ENCODE data around the gene SMIM43. TPM values are rescaled to one million over a fixed set of nuclear protein-coding genes. Genes with fewer than 3 reads are reported as not detected.
A peak's percentile ranks its signal among the peaks of the same experiment; 100 is the strongest.
"Not testable (repeated sequence)": the region's sequence is repeated elsewhere in the genome, so short reads cannot be mapped to it uniquely, and the experiment has no call there.

Gene SMIM43
- polyA plus RNA-seq, 1 experiment: 7.4 TPM

GRCh38 chr4:121733942-121734341 lies 31.0 kb downstream of the SMIM43 start:
- TF ChIP-seq CTCF (IDR thresholded peaks at IDR 0.05; ENCODE audit: low read depth, low read length): no peak
- ChIA-PET POLR2A (no interaction called here), CTCF (interaction anchor here (0.5 to 4.7 kb wide), 3 partner anchors 77 to 363 kb away, joined by 3 to 56 read pairs (median 12); no protein-coding TSS in a partner anchor)
- H3K27me3 ChIP-seq (ENCODE audit: control insufficient read depth, insufficient read depth, low read length): no peaks in the 10 kb centered on the region
- no peak for DNase-seq (ENCODE audit: low read depth, low spot score)
- no peak overlapping the region for H3K27ac ChIP-seq (ENCODE audit: low read depth, low read length)
- H3K9me3 ChIP-seq (ENCODE audit: control insufficient read depth, insufficient read depth, low read length): no peaks in the 10 kb centered on the region
- H3K4me3 ChIP-seq (ENCODE audit: low read depth, low read length): no peak overlapping the region

GRCh38 chr4:121729753-121730152 lies 35.2 kb downstream of the SMIM43 start:
- POLR2A ChIA-PET; DNase-seq (ENCODE audit: low read depth, low spot score); H3K27me3 ChIP-seq (ENCODE audit: control insufficient read depth, insufficient read depth, low read length); H3K4me3 ChIP-seq (ENCODE audit: low read depth, low read length); H3K27ac ChIP-seq (ENCODE audit: low read depth, low read length); H3K9me3 ChIP-seq (ENCODE audit: control insufficient read depth, insufficient read depth, low read length): not testable (repeated sequence)
- CTCF ChIA-PET: interaction anchor here (0.7 to 2.7 kb wide), 2 partner anchors 7 to 251 kb away, joined by 9 to 15 read pairs; no protein-coding TSS in a partner anchor

GRCh38 chr4:121728798-121729226 lies 36.2 kb downstream of the SMIM43 start:
- POLR2A ChIA-PET: interaction anchor here (0.9 to 2.3 kb wide), 4 partner anchors 17 to 44 kb away, joined by 3 to 15 read pairs (median 6); partner anchors contain the start of gene ANXA5
- no peaks in the 10 kb centered on the region for H3K9me3 ChIP-seq (ENCODE audit: control insufficient read depth, insufficient read depth, low read length)
- no peak for TF ChIP-seq CTCF (IDR thresholded peaks at IDR 0.05; ENCODE audit: low read depth, low read length)
- no peak for DNase-seq (ENCODE audit: low read depth, low spot score)
- peak overlapping the region; percentile 69 for H3K27ac ChIP-seq (ENCODE audit: low read depth, low read length)
- no peak overlapping the region for H3K4me3 ChIP-seq (ENCODE audit: low read depth, low read length)
- CTCF ChIA-PET: interaction anchor here (0.6 to 2.7 kb wide), 6 partner anchors 8 to 358 kb away, joined by 3 to 15 read pairs (median 4); no protein-coding TSS in a partner anchor
- H3K27me3 ChIP-seq (ENCODE audit: control insufficient read depth, insufficient read depth, low read length): no peaks in the 10 kb centered on the region

- no peak for DNase-seq (ENCODE audit: low read depth, low spot score)
- Histone ChIP-seq H3K27ac (ENCODE audit: low read depth, low read length) (peak overlapping the region; percentile 69), H3K27me3 (ENCODE audit: control insufficient read depth, insufficient read depth, low read length) (no peaks in the 10 kb centered on the region), H3K9me3 (ENCODE audit: control insufficient read depth, insufficient read depth, low read length) (no peaks in the 10 kb centered on the region), H3K4me3 (ENCODE audit: low read depth, low read length) (no peak overlapping the region)
- POLR2A ChIA-PET: interaction anchor here (0.9 to 2.3 kb wide), 5 partner anchors 10 to 43 kb away, joined by 3 to 15 read pairs (median 4); partner anchors contain the start of gene ANXA5
- CTCF ChIA-PET: interaction anchor here (0.9 to 2.7 kb wide), 9 partner anchors 9 to 357 kb away, joined by 3 to 15 read pairs (median 4); no protein-coding TSS in a partner anchor
- no peak for TF ChIP-seq CTCF (IDR thresholded peaks at IDR 0.05; ENCODE audit: low read depth, low read length)
Observed at GRCh38 chr4:121728066-121728465, 36.9 kb downstream of the SMIM43 start.

GRCh38 chr4:121726642-121727268 lies 38.2 kb downstream of the SMIM43 start:
- no peak for DNase-seq (ENCODE audit: low read depth, low spot score)
- no peak overlapping the region for H3K4me3 ChIP-seq (ENCODE audit: low read depth, low read length)
- ChIA-PET POLR2A (interaction anchor here (2.3 kb wide), 1 partner anchor 30 kb away, joined by 15 read pairs; the partner anchor contains the start of gene ANXA5), CTCF (interaction anchor here (1.1 to 2.7 kb wide), 5 partner anchors 10 to 265 kb away, joined by 3 to 15 read pairs (median 9); no protein-coding TSS in a partner anchor)
- peak; percentile 75 for TF ChIP-seq CTCF (IDR thresholded peaks at IDR 0.05; ENCODE audit: low read depth, low read length)
- no peaks in the 10 kb centered on the region for H3K27me3 ChIP-seq (ENCODE audit: control insufficient read depth, insufficient read depth, low read length)
- H3K9me3 ChIP-seq (ENCODE audit: control insufficient read depth, insufficient read depth, low read length): no peaks in the 10 kb centered on the region
- H3K27ac ChIP-seq (ENCODE audit: low read depth, low read length): no peak overlapping the region
